Activated naive CD4-positive, alpha-beta T cell (primary cell): ENCODE data around the gene DOCK4.

Experiments used
- DNase-seq, 4 experiments: peaks; one replicate each; lab custom pipeline; 2025; lab: John Stamatoyannopoulos, UW

The DOCK4 gene

GRCh38 chr7:112006071-112006470 lies 200.1 kb downstream of the DOCK4 start:
- no peak for DNase-seq

- no peak for DNase-seq
Measured at GRCh38 chr7:112005205-112005775, 200.9 kb downstream of the DOCK4 start.

- DNase-seq: no peak
Measured at GRCh38 chr7:112001091-112001826, 204.9 kb downstream of the DOCK4 start.

- DNase-seq: no peak
Measured at GRCh38 chr7:111998326-111998725, 207.9 kb downstream of the DOCK4 start.

- no peak for DNase-seq
Measured at GRCh38 chr7:111997546-111997945, 208.7 kb downstream of the DOCK4 start.

GRCh38 chr7:111992601-111993000 lies 213.6 kb downstream of the DOCK4 start:
- DNase-seq: no peak

GRCh38 chr7:111990643-111991042 lies 215.6 kb downstream of the DOCK4 start:
- DNase-seq: no peak

- no peak for DNase-seq
Measured at GRCh38 chr7:111987886-111988285, 218.3 kb downstream of the DOCK4 start.

GRCh38 chr7:111987115-111987826 lies 218.9 kb downstream of the DOCK4 start:
- no peak for DNase-seq

GRCh38 chr7:111986601-111987000 lies 219.6 kb downstream of the DOCK4 start:
- no peak for DNase-seq

- no peak for DNase-seq
Measured at GRCh38 chr7:111985798-111986197, 220.4 kb downstream of the DOCK4 start.

- DNase-seq: no peak
Measured at GRCh38 chr7:111982804-111983203, 223.4 kb downstream of the DOCK4 start.

- no peak for DNase-seq
Measured at GRCh38 chr7:111982133-111982532, 224.1 kb downstream of the DOCK4 start.

GRCh38 chr7:111980725-111981124 lies 225.5 kb downstream of the DOCK4 start:
- DNase-seq: no peak

- DNase-seq: no peak
Measured at GRCh38 chr7:111975346-111975745, 230.9 kb downstream of the DOCK4 start.

- DNase-seq: no peak
Measured at GRCh38 chr7:111960984-111961383, 245.2 kb downstream of the DOCK4 start.

- DNase-seq: no peak
Measured at GRCh38 chr7:111958896-111959295, 247.3 kb downstream of the DOCK4 start.

GRCh38 chr7:111958431-111958830 lies 247.8 kb downstream of the DOCK4 start:
- no peak for DNase-seq

GRCh38 chr7:111955616-111956015 lies 250.6 kb downstream of the DOCK4 start:
- DNase-seq: no peak

- DNase-seq: no peak
Measured at GRCh38 chr7:111954474-111955381, 251.5 kb downstream of the DOCK4 start.

GRCh38 chr7:111954056-111954455 lies 252.1 kb downstream of the DOCK4 start:
- no peak for DNase-seq

- DNase-seq: no peak
Measured at GRCh38 chr7:111953611-111954010, 252.6 kb downstream of the DOCK4 start.
